Stimulated activated CD8-positive, alpha-beta memory T cell treated with anti-CD3 and anti-CD28 coated beads, Interleukin-4, amount 100 ng/mL, for 4 hours (primary cell): Measurements from ENCODE around the gene ABCC10.
"Not testable (repeated sequence)": the region's sequence is repeated elsewhere in the genome, so short reads cannot be mapped to it uniquely, and the experiment has no call there.

Experiments used
- DNase-seq, 2 donors: peaks; one replicate each; pipeline ENCODE4 v3.0.0-alpha.2; 2020; ENCODE audit warnings: low read depth in 2 of 2, low spot score in 1 of 2

Gene ABCC10

DNA sequence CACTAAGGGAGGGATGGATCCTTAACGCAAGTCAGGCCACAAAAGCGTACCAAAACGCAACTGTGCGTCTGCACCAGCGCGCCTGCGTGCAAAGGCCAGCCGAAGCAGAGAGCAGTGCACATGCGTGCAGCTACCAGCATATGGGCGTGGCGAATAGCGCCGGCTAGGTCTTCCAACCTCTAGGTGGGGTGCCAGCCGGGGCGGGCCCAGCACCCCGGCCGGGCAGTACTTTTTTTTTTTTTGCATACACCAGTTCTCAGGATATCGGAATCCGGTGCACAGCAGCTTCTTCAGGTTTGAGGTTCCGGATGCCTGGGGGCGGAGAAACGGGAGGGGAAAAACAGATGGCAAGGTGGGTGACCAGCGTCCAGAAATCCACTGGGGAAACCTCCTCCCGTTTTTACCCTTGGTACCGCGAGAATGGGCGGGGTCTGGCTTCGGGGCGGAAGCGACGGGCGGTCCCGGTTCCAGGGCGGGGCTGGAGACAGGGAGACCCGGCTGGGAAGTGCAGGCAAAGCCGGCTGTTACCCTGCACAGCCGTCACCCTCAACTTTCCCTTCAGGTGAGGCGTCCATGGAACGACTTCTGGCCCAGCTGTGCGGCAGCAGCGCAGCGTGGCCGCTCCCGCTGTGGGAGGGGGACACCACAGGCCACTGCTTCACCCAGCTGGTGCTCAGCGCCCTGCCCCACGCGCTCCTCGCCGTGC is at the start of gene ABCC10:
Gene ABCC10, plus strand, starts transcription at position 136 of the 706 bp plus-strand sequence. Its CDS starts 438 bp downstream, at position 574.
- DNase-seq = peak; percentile 78 to 89

- no peak for DNase-seq
Observed at GRCh38 chr6:43377710-43378229, 49.6 kb upstream of the ABCC10 start.

- DNase-seq = no peak
Observed at GRCh38 chr6:43378631-43379030, 48.7 kb upstream of the ABCC10 start.

DNA sequence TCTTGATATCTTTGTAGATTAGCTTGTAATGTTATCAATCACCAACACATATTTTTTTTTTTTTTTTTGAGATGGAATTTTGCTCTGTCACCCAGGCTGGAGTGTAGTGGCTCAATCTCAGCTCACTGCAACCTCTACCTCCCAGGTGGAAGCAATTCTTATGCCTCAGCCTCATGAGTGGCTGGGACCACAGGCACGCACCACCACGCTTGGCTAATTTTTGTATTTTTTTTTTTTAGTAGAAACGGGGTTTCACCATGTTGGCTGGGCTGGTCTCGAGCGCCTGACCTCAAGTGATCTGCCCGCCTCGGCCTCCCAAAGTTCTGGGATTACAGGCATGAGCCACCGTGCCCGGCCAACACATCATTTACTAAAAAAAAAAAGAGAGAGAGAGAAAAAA is 46.5 kb upstream of the ABCC10 start:
- DNase-seq = not testable (repeated sequence)

DNA sequence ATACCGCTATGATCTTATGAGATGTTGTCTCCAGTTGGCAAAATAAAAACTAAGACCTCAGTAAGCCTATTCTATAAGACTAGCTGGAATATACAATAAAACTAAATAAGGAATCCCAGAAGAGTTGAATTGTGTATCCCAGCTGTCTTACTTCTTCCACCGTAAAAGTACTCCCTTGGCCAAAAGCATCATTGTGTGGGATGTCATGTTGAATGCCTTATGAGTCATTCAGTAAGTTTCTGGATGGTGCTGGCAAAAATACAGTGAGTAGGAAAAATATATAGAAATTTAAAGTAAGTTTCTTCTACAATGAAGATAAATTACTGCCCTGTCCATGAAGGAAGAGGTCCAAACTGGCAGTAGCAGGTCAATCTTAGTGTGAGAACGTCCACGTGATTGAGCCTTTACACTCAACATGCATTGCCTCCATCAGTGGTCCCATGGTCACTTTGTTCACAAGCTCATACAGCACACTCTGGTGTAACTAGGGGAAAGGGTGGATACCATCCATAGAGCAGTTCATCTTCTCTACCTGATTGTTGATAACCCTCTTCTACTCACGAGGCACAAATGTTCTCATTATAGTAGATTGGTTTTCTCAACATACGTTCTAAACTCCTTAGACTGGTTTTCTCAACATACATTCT is 44.2 kb upstream of the ABCC10 start:
- no peak for DNase-seq

DNA sequence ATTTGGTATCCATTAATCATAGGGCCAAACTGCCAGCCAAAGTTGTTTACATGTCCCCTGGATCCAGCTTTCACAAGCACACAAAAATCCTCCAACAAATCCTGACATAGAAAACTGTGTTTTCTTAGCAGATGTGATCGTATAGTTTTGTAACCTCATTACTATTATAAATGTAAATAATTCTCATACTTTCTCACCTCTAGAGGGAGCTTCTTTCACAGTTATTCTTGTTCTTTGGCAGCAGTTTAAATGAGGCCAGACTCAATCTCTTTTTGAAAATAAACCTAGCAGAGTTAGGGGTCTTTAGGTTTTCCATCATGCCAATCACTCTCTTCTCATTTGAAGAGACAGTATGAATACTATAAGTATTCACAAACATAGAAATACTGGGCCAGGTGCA is 40.8 kb upstream of the ABCC10 start:
- DNase-seq = no peak

- no peak for DNase-seq
Observed at GRCh38 chr6:43389730-43390295, 37.5 kb upstream of the ABCC10 start.

DNA sequence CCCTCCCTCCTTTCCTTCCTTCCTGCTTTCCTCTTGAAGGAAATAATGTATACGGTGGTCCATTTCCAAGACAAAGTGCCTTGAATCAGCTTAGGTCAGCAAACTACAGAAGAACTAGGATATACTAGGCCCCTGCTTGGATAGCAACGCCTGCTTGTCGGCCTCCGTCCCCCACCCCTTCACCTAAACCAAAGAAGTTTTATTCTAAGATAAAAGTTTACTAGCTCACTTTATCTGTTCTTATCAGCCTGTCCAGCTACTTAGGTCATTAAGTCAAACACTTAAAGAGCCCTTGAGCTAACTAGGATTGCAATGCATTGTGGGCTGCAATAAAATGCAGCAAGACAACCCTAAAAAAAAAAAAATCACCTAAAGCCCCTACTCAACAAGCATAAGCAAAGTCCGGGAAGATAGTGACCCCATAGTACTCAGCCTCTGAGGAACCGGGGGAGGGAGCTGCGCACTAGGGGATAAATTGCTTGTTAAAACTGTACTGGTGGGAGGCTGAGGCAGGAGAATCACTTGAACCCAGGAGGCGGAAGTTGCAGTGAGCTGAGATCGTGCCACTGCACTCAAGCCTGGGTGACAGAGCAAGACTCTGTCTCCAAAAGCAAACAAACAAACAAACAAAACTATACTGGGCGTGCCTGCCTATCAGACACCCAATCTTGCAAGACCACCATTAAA is 36.4 kb upstream of the ABCC10 start:
- DNase-seq = not testable (repeated sequence)

GRCh38 chr6:43391440-43392031 is 35.8 kb upstream of the ABCC10 start:
- peak in 1 of 2 donors; percentile 26 for DNase-seq

DNA sequence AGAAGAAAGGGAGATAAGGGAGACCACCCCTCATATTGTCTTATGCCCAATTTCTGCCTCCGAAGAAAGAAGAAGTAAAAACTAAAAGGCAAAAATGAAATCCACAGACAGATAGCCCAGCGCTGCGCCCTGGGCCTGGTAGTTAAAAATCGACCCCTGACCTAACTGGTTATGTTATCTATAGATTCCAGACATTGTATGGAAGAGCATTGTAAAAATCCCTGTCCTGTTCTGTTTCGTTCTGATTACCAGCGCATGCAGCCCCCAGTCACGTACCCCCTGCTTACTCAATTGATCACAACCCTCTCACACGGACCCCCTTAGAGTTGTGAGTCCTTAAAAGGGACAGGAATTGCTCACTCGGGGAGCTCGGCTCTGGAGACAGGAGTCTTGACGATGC is 34.2 kb upstream of the ABCC10 start:
- not testable (repeated sequence) for DNase-seq

DNA sequence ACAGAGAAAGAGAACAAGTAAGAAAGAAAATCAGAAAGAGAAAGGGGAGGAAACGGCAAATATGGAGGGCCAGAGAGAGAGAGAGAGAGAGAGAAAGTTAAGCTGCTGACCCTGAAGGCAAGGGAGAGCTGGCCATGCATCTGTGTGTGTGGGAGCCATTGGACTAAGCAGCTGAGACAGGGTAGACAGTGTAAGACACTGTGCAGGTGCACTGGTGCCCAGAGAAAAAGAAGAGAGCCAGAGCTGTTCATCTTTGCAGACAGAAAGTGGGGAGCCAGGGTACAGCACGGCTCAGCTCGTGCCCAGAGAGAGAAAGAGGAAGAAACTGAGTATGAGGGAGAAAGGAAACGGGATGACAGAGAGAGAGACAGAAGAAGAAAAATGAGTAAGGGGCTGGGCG is 33.7 kb upstream of the ABCC10 start:
- no peak for DNase-seq

DNA sequence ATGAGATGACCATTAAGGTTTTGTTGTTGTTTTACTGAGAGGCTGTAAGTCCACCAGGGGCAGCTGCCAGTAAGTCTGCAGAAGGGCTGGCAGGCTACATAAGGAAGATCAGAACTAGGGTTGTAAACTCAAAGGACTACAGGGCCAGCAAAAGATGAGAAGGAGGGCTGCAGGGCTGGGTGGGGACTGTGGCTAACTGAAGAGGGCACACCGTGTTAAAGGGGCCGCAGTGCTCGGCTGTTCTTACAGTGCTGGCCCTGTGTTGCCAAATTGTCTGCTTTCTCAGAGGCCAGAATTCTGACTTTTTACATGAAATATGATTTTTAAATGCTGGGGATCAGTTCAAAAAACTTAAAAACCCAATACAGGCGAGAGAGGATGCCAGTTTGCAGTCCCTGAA is 32.4 kb upstream of the ABCC10 start:
- no peak for DNase-seq

- no peak for DNase-seq
Observed at GRCh38 chr6:43395776-43396175, 31.6 kb upstream of the ABCC10 start.

DNA sequence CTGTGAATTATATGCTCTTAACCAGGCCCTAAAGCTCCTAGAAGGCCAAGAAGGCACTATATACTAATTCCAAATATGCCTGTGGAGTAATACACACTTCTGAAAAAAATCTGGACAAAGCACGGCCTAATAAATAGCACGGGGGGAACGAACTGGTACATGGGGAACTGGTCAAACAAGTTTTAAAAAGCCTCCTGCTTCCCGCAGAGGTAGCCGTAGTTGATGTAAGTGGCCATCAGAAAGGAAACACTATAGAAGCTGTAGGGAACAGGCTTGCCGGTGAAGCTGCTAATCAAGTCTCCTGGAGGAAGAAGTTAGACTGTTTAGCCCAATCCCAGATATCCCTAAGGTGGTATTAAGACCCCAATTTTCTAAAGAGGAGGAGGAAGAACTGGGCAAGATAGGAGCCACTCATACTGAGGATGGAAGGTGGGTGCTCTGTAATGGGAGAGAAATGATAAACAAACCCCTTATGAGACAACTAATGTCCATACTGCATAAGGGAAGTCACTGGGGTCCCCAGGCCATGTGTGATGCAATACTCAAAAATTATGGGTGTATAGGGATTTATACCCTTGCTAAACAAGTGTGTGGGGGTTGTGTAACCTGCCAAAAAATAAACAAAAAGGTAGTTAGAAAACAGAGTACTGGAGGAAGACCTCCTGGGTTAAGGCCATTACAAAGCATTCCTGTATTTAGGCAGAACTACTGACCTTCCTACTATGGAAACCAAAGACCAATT is 30.8 kb upstream of the ABCC10 start:
- no peak for DNase-seq

DNA sequence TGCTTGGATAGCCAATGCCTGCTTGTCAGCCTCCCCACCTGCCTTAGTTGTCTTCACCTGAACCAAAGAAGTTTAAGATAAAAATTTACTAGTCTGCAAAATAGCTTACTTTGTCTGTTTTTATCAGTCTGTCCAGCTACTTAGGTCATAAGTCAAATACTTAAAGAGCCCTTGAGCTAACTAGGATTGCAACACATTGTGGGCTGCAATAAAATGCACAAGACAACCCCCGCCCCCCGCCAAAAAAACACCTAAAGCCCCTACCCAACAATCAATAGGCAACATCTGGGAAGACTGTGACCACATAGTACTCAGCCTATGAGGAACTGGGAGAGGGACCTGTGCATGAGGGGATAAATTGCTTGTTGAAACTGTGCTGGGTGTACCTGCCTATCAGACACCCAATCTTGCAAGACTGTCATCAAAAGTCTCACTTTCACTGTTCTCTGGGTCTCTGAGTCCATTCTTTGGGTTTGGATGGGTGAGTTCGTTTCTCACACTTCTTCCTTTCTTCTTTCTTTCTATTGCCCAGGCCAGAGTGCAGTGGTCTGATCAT is 27.3 kb upstream of the ABCC10 start:
- no peak for DNase-seq

DNA sequence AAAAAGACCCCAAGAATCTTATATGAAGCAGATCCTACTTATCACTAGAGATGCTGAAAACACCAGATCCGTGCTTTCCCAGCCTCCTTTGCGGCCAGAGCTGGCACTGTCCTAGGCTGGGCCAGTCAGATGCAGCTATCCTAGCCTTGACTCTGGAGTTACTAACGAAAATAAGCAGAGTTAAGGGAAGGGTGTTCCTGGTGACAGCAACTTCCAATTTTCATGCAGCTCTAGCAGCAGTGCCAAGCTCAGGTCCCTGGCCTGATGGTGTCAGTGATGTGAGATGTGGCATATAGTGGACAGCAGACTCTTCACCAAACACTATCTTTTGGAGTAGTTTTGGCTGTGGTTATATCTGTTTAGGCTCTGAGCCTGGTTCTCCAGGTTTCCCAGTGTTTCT is 25.6 kb upstream of the ABCC10 start:
- no peak for DNase-seq

- DNase-seq = no peak
Observed at GRCh38 chr6:43402820-43403219, 24.5 kb upstream of the ABCC10 start.

DNA sequence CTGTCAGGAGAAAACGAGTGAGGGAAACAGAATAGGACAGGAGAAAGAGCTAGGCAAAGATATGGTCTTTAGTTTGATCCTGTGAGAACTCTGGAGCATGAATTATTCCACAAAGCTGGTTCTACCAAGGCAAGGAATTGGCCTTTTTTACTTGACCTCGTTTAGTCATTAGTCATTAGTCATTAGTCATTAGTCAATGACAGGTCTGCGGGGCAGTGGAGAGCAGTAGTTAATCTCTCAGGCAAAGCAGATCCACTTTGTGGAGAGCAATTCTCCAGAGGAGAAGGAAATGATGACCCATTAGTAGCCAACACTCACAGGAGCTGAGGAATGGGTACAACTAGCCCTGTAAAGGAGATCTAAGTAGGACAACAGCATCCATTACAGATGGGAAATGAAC is 22.0 kb upstream of the ABCC10 start:
- no peak for DNase-seq

- DNase-seq = no peak
Observed at GRCh38 chr6:43407296-43407695, 20.0 kb upstream of the ABCC10 start.

DNA sequence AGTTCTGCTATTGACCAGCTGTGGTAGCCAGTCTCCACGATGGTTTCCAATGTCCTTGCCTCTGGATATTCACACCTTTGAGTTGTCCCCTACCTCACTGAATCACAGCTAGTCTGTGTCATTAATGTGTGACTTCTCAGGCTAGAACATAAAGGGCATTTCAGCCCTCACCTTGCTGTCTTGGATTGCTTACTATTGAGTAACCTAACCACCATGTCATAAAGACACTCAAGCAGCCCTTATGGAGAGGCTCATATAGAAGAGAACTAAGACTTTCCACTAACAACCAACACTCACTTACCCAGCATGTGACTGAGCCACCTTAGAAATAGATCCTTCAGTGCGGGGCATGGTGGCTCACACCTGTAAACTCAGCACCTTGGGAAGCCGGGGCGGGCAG is 19.1 kb upstream of the ABCC10 start:
- no peak for DNase-seq
